Tibial nerve (tissue), 3 donors: ENCODE measurements around the gene NEURL3.

ENCODE experiments used
- EP300 ChIP-seq, 2 donors: sonication (generic); formaldehyde crosslinking; IDR thresholded peaks; one replicate each; pipeline ENCODE4 v1.6.1; 2017; ENCODE audit warnings: antibody characterized with exemption in 2 of 2, mild to moderate bottlenecking in 1 of 2
- POLR2A ChIP-seq, 2 donors: fragments of 450-650 bp; IDR thresholded peaks; one replicate each; pipeline ENCODE4 v1.6.1; 2017; ENCODE audit warnings: antibody characterized with exemption in 2 of 2, mild to moderate bottlenecking in 2 of 2, moderate library complexity in 2 of 2

DNA sequence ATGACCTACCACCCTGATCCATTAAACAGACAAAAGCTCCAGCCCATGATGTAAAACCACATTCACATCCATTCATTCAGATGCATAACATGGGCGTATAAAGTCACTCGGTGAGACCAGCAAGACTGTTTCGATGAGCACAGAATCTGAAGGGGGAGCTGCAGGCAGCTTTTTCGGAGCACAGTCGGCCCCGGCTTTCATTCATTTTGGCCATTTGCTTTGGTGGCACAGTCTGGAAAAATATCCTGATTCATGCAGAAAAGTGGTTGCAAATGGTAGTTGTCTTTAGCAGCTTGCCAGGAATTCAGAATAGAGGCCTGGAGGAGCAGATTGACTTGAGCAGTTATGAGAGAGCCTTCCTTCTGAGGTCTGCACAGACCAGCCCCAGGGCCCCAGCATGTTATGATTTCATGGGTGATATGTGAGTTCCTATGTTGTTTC lies 42.6 kb upstream of the NEURL3 start:
- TF ChIP-seq POLR2A (IDR thresholded peaks at IDR 0.05) = no peak
- TF ChIP-seq EP300 (IDR thresholded peaks at IDR 0.05) = peak in 1 of 2 donors; percentile 32
